HepG2 (cell line): Measurements from ENCODE around the gene ZNF574. TPM values are rescaled to one million over a fixed set of nuclear protein-coding genes. Genes with fewer than 3 reads are reported as not detected.

Source experiments
- ATAC-seq: fragments of 200-7000 bp; cut with Tn5 transposase; 3 replicates; pipeline ENCODE4 v1.9.1; 2020; ENCODE audit warnings: mild to moderate bottlenecking, moderate library complexity
- BruUV-seq: library from RNA; stranded (reverse); fragments of 400-500 nt; replicated peaks from 2 replicates; lab custom pipeline; 2021; lab: Mats Ljungman, UMichigan
- CTCF ChIA-PET: fragments of 300-600 bp; formaldehyde crosslinking; extraction: SDS; loops from one replicate; lab custom pipeline; 2021; ENCODE audit warnings: low total read pairs, inconsistent platforms, low intra/inter-chr PET ratio; lab: Yijun Ruan, JAX
- POLR2A ChIA-PET: fragments of 350-600 bp; sonication (Branson Sonifier 250); formaldehyde crosslinking; loops from one replicate; lab custom pipeline; 2020; ENCODE audit warnings: antibody characterized with exemption, inconsistent platforms; lab: Yijun Ruan, JAX
- DNase-seq: peaks from one replicate; pipeline ENCODE4 v3.0.0-alpha.2; 2015; ENCODE audit warnings: low spot score
- FAIRE-seq: peaks from 3 replicates; lab custom pipeline; 2011; peaks lifted over from hg19 to GRCh38; lab: Jason Lieb, UNC
- H2AFZ ChIP-seq: one replicate; pipeline ENCODE4 v1.6.1; 2011; ENCODE audit warnings: low read length, inconsistent platforms
- H3K27ac ChIP-seq: fragments of 300-600 bp; 3 replicates; pipeline ENCODE4 v1.8.0; 2011; ENCODE audit warnings: mixed run types, mild to moderate bottlenecking, mixed read lengths, low read length, inconsistent platforms; ENCODE audit not compliant: insufficient read depth; ENCODE audit errors: extremely low read length
- H3K27me3 ChIP-seq, 2 experiments: fragments of 200-600 bp in 1 of 2; 2 replicates in 1 of 2; 3 replicates in 1 of 2; pipeline versions ENCODE4 v1.6.0 to v1.8.0; 2011; ENCODE audit warnings: low read length in 2 of 2, mild to moderate bottlenecking in 2 of 2, moderate library complexity in 2 of 2, inconsistent platforms in 1 of 2; ENCODE audit not compliant: insufficient read depth in 2 of 2, control insufficient read depth in 1 of 2
- H3K36me3 ChIP-seq, 2 experiments: fragments of 200-600 bp in 1 of 2; replicated peaks in 1 of 2; 2 replicates in 1 of 2; 3 replicates in 1 of 2; pipeline versions ENCODE4 v1.5.1 to v1.8.0; 2011; ENCODE audit warnings: low read length in 2 of 2, inconsistent platforms in 1 of 2; ENCODE audit not compliant: insufficient read depth in 2 of 2, control insufficient read depth in 1 of 2
- H3K4me1 ChIP-seq: 2 replicates; pipeline ENCODE4 v1.5.1; 2012; ENCODE audit warnings: low read length, inconsistent platforms; ENCODE audit not compliant: insufficient read depth
- H3K4me2 ChIP-seq: 2 replicates; pipeline ENCODE4 v1.6.0; 2011; ENCODE audit warnings: low read depth, low read length, inconsistent platforms
- H3K4me3 ChIP-seq, 3 experiments: fragments of 200-600 bp in 1 of 3; sonication (generic), shearing (Covaris generic) in 1 of 3; replicated peaks in 1 of 3; 2 replicates each; pipeline ENCODE4 v1.5.1; 2011 to 2016; ENCODE audit warnings: low read length in 3 of 3, inconsistent platforms in 2 of 3, low read depth in 2 of 3, mild to moderate bottlenecking in 2 of 3, control low read depth in 1 of 3, mixed read lengths in 1 of 3; ENCODE audit not compliant: insufficient read depth in 1 of 3
- H3K79me2 ChIP-seq: one replicate; pipeline ENCODE4 v1.6.1; 2011; ENCODE audit warnings: low read length, inconsistent platforms; ENCODE audit not compliant: insufficient read depth
- H3K9ac ChIP-seq: 2 replicates; pipeline ENCODE4 v1.6.0; 2011; ENCODE audit warnings: mild to moderate bottlenecking, low read depth, low read length, inconsistent platforms; ENCODE audit not compliant: insufficient read depth
- H3K9me3 ChIP-seq: 2 replicates; pipeline ENCODE4 v1.5.1; 2012; ENCODE audit warnings: mild to moderate bottlenecking, low read length
- H4K20me1 ChIP-seq: 2 replicates; pipeline ENCODE4 v1.6.0; 2011; ENCODE audit warnings: inconsistent platforms, mild to moderate bottlenecking, low read length, moderate library complexity; ENCODE audit not compliant: insufficient read depth
- ATF7 ChIP-seq, 2 experiments: fragments of 450-650 bp in 1 of 2; sonication (generic) in 1 of 2; formaldehyde crosslinking in 1 of 2; IDR thresholded peaks; 2 replicates each; pipeline versions ENCODE4 v1.4.0 to v1.6.1; 2016 to 2020; ENCODE audit warnings: antibody characterized with exemption in 1 of 2, mild to moderate bottlenecking in 1 of 2, missing genetic modification reagents in 1 of 2
- FOSL2 ChIP-seq: sonication (generic); formaldehyde crosslinking; IDR thresholded peaks from 2 replicates; pipeline ENCODE4 v1.4.0; 2020; ENCODE audit warnings: missing genetic modification reagents
- GFI1 ChIP-seq: sonication (generic); formaldehyde crosslinking; IDR thresholded peaks from 2 replicates; pipeline ENCODE4 v1.5.0; 2020; ENCODE audit warnings: missing genetic modification reagents, mild to moderate bottlenecking, borderline replicate concordance
- MAF1 ChIP-seq: sonication (generic); formaldehyde crosslinking; IDR thresholded peaks from 2 replicates; pipeline ENCODE4 v1.5.0; 2020; ENCODE audit warnings: missing genetic modification reagents, borderline replicate concordance
- MED8 ChIP-seq: sonication (generic); formaldehyde crosslinking; IDR thresholded peaks from 2 replicates; pipeline ENCODE4 v1.8.1; 2023; ENCODE audit warnings: mild to moderate bottlenecking, missing genetic modification reagents; ENCODE audit not compliant: insufficient replicate concordance
- RAD21 ChIP-seq: fragments of 450-650 bp; formaldehyde crosslinking; IDR thresholded peaks from 2 replicates; pipeline ENCODE4 v1.5.0; 2020; ENCODE audit warnings: mild to moderate bottlenecking
- SALL1 ChIP-seq: sonication (generic); formaldehyde crosslinking; IDR thresholded peaks from 2 replicates; pipeline ENCODE4 v1.8.0; 2022; ENCODE audit warnings: mild to moderate bottlenecking, missing genetic modification reagents
- SMARCE1 ChIP-seq: fragments of 450-650 bp; IDR thresholded peaks from 2 replicates; pipeline ENCODE4 v1.6.1; 2017; ENCODE audit warnings: borderline replicate concordance
- SRSF4 ChIP-seq: fragments of 200-400 bp; formaldehyde crosslinking; IDR thresholded peaks from one replicate; pipeline ENCODE4 v1.6.1; 2018; ENCODE audit warnings: mild to moderate bottlenecking, low read depth, low read length, moderate library complexity; ENCODE audit not compliant: poor library complexity, severe bottlenecking
- ZFP36L1 ChIP-seq: sonication (generic); formaldehyde crosslinking; IDR thresholded peaks from 2 replicates; pipeline ENCODE4 v1.8.0; 2022; ENCODE audit warnings: mild to moderate bottlenecking, missing genetic modification reagents, moderate library complexity
- ZNF296 ChIP-seq: sonication (generic); formaldehyde crosslinking; conservative IDR thresholded peaks from 2 replicates; pipeline ENCODE4 v1.5.0; 2020; ENCODE audit warnings: mild to moderate bottlenecking, missing genetic modification reagents
- ZNF530 ChIP-seq: sonication (generic); formaldehyde crosslinking; IDR thresholded peaks from 2 replicates; pipeline ENCODE4 v1.5.0; 2020; ENCODE audit warnings: low read depth, mild to moderate bottlenecking, missing genetic modification reagents
- ZNF556 ChIP-seq: sonication (generic); formaldehyde crosslinking; IDR thresholded peaks from 2 replicates; pipeline ENCODE4 v1.4.0; 2020; ENCODE audit warnings: mild to moderate bottlenecking, missing genetic modification reagents, borderline replicate concordance
- ZNF839 ChIP-seq: sonication (generic); formaldehyde crosslinking; IDR thresholded peaks from 2 replicates; pipeline ENCODE4 v1.4.0; 2020; ENCODE audit warnings: missing genetic modification reagents, mild to moderate bottlenecking, borderline replicate concordance
- whole genome bisulfite sequencing: methylation state at CpG from one replicate; pipeline ENCODE4 v1.1.6; 2017; ENCODE audit warnings: low lambda C conversion rate; 5-methylcytosine and 5-hydroxymethylcytosine counted together
- in situ Hi-C: cut with HindIII; loops from 2 replicates; pipeline ENCODE4 v1.10.0; 2017; ENCODE audit warnings: low pct_unique_long_range_greater_than_20kb; ENCODE audit not compliant: extremely low pct_ligation_motif_present
- intact Hi-C: fragments of 100-400 bp; cut with micrococcal nuclease; formaldehyde crosslinking; loops from one replicate; pipeline ENCODE4 v1.10.0; 2022; ENCODE audit not compliant: unreplicated experiment
- polyA plus RNA-seq, 8 experiments: library from polyadenylated mRNA; depleted of rRNA in 3 of 8; stranded (reverse) in 7 of 8; unstranded in 1 of 8; fragments of >200 nt; fragmentation: Illumina TruSeq in 4 of 8; extraction: Trizol in 4 of 8; gene quantifications; 2 replicates each; pipeline versions ENCODE4 v1.2.1 to v1.2.3, GENCODE V29; 2011 to 2016; ENCODE audit warnings: low read depth in 4 of 8, missing spikeins in 1 of 8, mixed read lengths in 1 of 8; ENCODE audit not compliant: insufficient read depth in 1 of 8
- total RNA-seq, 5 experiments: library from RNA; depleted of rRNA; stranded (reverse); fragments of >200 nt; fragmentation: Illumina TruSeq; extraction: Trizol; gene quantifications; 2 replicates each; pipeline ENCODE4 v1.2.3, GENCODE V29; 2016; ENCODE audit warnings: low read depth in 1 of 5
- TF ChIP-seq, protein P1 (sequence below): sonication (generic); formaldehyde crosslinking; IDR thresholded peaks from 2 replicates; pipeline ENCODE4 v1.4.0; 2020; ENCODE audit warnings: missing genetic modification reagents
- TF ChIP-seq, protein P2 (sequence below): sonication (generic); formaldehyde crosslinking; IDR thresholded peaks from 2 replicates; pipeline ENCODE4 v1.5.0; 2020; ENCODE audit warnings: missing genetic modification reagents

Gene ZNF574
- total and polyA plus RNA-seq, 2 of the 13 experiments (the other 11 are each of a cell fraction or from before 2014, with no cell fraction given) = 7.7 to 7.9 TPM

DNA sequence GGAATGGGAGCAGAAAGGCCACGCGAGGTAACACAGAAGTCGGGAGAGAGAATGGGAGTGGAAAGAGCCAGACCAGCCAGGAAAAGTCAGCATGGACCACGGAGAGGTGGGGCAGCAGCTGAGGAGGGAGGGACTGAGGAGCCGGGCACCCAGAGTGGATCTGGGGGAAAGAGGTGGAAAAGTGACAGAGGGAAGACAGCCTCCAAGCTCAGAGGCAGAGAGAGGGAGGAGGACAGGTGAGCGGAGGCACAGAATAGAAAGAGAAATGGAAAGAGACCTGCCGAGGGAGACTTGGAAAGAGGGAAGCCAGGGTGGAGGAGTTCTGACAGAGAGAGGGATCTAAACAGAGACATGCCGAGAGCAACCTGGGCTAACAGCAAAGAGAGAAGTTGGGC lies 7.6 kb upstream of the ZNF574 start:
- Histone ChIP-seq H2AFZ (no peak overlapping the region), H3K9me3 (no peaks in the 10 kb centered on the region), H4K20me1 (no peaks in the 10 kb centered on the region), H3K4me3 (no peak overlapping the region), H3K4me1 (no peaks in the 10 kb centered on the region), H3K27ac (no peak overlapping the region), H3K79me2 (no peaks in the 10 kb centered on the region), H3K36me3 (no peaks in the 10 kb centered on the region), H3K27me3 (peaks cover 16 to 49% of the 10 kb centered on the region in 2 experiments), H3K4me2 (no peak overlapping the region), H3K9ac (no peak overlapping the region)
- ChIA-PET CTCF (no interaction called here), POLR2A (no interaction called here)
- BruUV-seq = no TSS peak
- DNase-seq = no peak
- TF ChIP-seq, protein P1, sequence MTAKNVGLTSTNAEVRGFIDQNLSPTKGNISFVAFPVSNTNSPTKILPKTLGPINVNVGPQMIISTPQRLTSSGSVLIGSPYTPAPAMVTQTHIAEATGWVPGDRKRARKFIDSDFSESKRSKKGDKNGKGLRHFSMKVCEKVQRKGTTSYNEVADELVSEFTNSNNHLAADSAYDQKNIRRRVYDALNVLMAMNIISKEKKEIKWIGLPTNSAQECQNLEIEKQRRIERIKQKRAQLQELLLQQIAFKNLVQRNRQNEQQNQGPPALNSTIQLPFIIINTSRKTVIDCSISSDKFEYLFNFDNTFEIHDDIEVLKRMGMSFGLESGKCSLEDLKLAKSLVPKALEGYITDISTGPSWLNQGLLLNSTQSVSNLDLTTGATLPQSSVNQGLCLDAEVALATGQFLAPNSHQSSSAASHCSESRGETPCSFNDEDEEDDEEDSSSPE (CRISPR knock-in tag) = no peak
- in situ Hi-C loops = no loop called here
- FAIRE-seq = no peak
- WGBS = 13% methylated on average over 8 of the region's 8 CpGs
- no peak for ATAC-seq
- intact Hi-C loops = no loop called here

DNA sequence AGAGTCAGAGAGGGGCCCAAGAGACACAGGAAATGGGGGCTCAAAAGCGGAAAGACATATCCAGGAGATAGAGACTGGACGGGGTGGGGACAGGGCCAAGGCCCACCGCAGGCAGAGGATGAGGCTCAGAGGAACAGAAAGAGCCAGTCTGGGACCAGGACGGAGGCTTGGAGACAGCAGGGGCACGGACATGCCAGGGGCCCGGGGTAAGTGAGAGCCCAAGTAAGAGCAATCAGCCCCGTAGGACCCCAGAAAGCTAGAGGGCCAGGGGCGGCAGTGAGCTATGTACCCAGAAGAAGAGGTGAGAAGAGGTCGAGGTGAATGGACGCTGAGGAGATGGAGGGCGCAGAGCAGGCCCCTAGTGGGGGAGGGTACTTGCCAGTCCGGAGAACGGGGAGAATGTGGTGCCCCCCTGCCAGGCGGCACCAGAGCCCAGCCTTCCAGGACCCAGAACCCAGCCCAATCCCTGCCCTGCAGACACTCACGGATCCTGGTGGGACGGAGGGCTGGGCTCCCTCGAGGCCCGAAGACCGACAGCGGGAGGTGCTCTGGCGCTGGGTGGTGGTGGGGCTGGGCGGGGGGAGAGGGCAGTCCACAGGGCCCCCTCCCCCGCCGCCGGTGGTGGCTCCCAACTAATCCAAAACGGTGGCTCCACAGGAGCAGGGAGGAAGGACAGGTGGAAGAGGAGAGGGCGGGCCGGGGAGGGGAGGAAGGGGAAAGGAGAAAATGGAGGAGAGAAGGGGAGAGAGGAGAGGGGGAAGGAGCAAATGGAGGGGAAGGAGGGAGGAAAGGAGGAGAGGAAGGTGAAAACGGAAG lies 7.0 kb upstream of the ZNF574 start:
- intact Hi-C loops = no loop called here
- POLR2A ChIA-PET = no interaction called here
- CTCF ChIA-PET = no interaction called here
- H3K4me1 ChIP-seq = no peaks in the 10 kb centered on the region
- WGBS = 29% methylated on average over 29 of the region's 29 CpGs
- TF ChIP-seq SALL1 (CRISPR knock-in tag) = no peak
- TF ChIP-seq ZNF556 (CRISPR knock-in tag) = no peak
- no peak for TF ChIP-seq SMARCE1
- no peak for TF ChIP-seq MED8 (CRISPR knock-in tag)
- TF ChIP-seq MAF1 (CRISPR knock-in tag) = no peak
- no peak for TF ChIP-seq ZNF839 (CRISPR knock-in tag)
- TF ChIP-seq ATF7 (IDR thresholded peaks at IDR 0.05) = no peak
- no peak for TF ChIP-seq ATF7 (CRISPR knock-in tag; IDR thresholded peaks at IDR 0.05)
- no peak for TF ChIP-seq SRSF4
- no peak for TF ChIP-seq RAD21 (CRISPR knock-in tag)
- no peak for TF ChIP-seq FOSL2 (CRISPR knock-in tag)
- TF ChIP-seq ZFP36L1 (CRISPR knock-in tag) = no peak
- no peak for TF ChIP-seq ZNF296 (CRISPR knock-in tag)
- TF ChIP-seq, protein P2, sequence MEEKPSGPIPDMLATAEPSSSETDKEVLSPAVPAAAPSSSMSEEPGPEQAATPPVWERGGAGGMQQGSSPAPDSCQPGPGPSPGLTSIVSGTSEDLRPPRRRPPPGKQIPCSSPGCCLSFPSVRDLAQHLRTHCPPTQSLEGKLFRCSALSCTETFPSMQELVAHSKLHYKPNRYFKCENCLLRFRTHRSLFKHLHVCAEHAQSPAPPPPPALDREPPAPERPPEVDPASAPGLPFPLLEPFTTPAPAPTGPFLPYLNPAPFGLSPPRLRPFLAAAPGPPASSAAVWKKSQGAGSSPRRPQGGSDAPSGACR (CRISPR knock-in tag) = no peak
- no peak for TF ChIP-seq GFI1
- TF ChIP-seq ZNF530 = no peak
- H3K27me3 ChIP-seq = peaks cover 16 to 49% of the 10 kb centered on the region in 2 experiments
- no peaks in the 10 kb centered on the region for H3K36me3 ChIP-seq
- ATAC-seq (no peak), FAIRE-seq (no peak), DNase-seq (no peak)
- H4K20me1 ChIP-seq = no peaks in the 10 kb centered on the region
- no peak overlapping the region for H3K4me3 ChIP-seq
- no TSS peak for BruUV-seq
- no peaks in the 10 kb centered on the region for H3K9me3 ChIP-seq
- no peak overlapping the region for H2AFZ ChIP-seq
- in situ Hi-C loops = no loop called here
- H3K79me2 ChIP-seq = no peaks in the 10 kb centered on the region
- H3K9ac ChIP-seq = no peak overlapping the region
- no peak overlapping the region for H3K27ac ChIP-seq
- H3K4me2 ChIP-seq = no peak overlapping the region
